Muscle layer of duodenum (tissue), 2 donors: Measurements from ENCODE around the gene FKBP1B.

ENCODE experiments used
- H3K27ac ChIP-seq: one replicate; pipeline ENCODE4 v1.7.0; 2013; ENCODE audit warnings: mild to moderate bottlenecking, low read length
- H3K27me3 ChIP-seq: one replicate; pipeline ENCODE4 v1.7.0; 2013; ENCODE audit warnings: low read depth, mild to moderate bottlenecking, control low read depth, low read length
- H3K36me3 ChIP-seq, 2 donors: one replicate each; pipeline ENCODE4 v1.7.0; 2013; ENCODE audit warnings: low read length in 2 of 2, control low read depth in 1 of 2, mild to moderate bottlenecking in 1 of 2; ENCODE audit not compliant: insufficient read depth in 2 of 2, control insufficient read depth in 1 of 2
- H3K4me1 ChIP-seq, 2 donors: one replicate each; pipeline ENCODE4 v1.7.0; 2013; ENCODE audit warnings: low read length in 2 of 2, mild to moderate bottlenecking in 2 of 2, control low read depth in 1 of 2, moderate library complexity in 1 of 2; ENCODE audit not compliant: insufficient read depth in 2 of 2, control insufficient read depth in 1 of 2
- H3K4me3 ChIP-seq, 2 donors: one replicate each; pipeline ENCODE4 v1.7.0; 2013; ENCODE audit warnings: low read length in 2 of 2, low read depth in 1 of 2, mild to moderate bottlenecking in 1 of 2
- H3K9me3 ChIP-seq, 2 donors: one replicate each; pipeline ENCODE4 v1.7.0; 2013; ENCODE audit warnings: low read length in 2 of 2, control low read depth in 1 of 2, mild to moderate bottlenecking in 1 of 2; ENCODE audit not compliant: control insufficient read depth in 1 of 2
- donor health status: healthy.

The FKBP1B gene

GRCh38 chr2:24015562-24016375 lies 33.8 kb upstream of the FKBP1B start:
- Histone ChIP-seq H3K27ac (no peak overlapping the region), H3K36me3 (no peaks in the 10 kb centered on the region), H3K4me1 (no peaks in the 10 kb centered on the region), H3K27me3 (peaks cover 8% of the 10 kb centered on the region), H3K9me3 (no peaks in the 10 kb centered on the region), H3K4me3 (no peak overlapping the region)

DNA sequence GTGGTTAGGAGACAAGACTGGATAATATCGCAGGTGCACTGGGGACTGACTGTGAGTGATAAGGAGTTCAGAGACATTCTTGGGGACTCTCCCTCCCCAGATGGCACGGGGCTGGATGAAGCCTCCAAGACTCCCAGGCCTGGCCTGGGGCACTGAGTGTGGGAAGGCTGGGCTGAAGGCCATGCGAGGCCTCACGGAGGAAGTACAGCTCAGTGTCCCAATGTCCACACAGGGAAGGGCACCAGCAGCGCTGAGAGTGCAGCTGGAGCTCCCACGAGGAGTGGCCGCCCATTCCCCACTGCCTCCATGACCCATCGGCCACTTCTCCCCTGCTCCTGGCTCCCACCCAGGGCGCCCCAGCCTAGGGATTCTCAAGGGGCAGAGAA lies 33.2 kb upstream of the FKBP1B start:
- Histone ChIP-seq H3K4me3 (no peak overlapping the region), H3K27me3 (peaks cover 2% of the 10 kb centered on the region), H3K9me3 (no peaks in the 10 kb centered on the region), H3K4me1 (no peaks in the 10 kb centered on the region), H3K27ac (no peak overlapping the region), H3K36me3 (no peaks in the 10 kb centered on the region)

- H3K4me3 ChIP-seq, result no peak overlapping the region
- H3K4me1 ChIP-seq, result no peaks in the 10 kb centered on the region
- H3K36me3 ChIP-seq, result no peaks in the 10 kb centered on the region
- no peaks in the 10 kb centered on the region for H3K9me3 ChIP-seq
- H3K27me3 ChIP-seq, result no peaks in the 10 kb centered on the region
- no peak overlapping the region for H3K27ac ChIP-seq
Measured at GRCh38 chr2:24016853-24017703, 32.5 kb upstream of the FKBP1B start.

- H3K36me3 ChIP-seq, result peaks cover 0 to 3% of the 10 kb centered on the region in 2 donors
- no peak overlapping the region for H3K4me3 ChIP-seq
- H3K4me1 ChIP-seq, result no peaks in the 10 kb centered on the region
- H3K27ac ChIP-seq, result no peak overlapping the region
- no peaks in the 10 kb centered on the region for H3K9me3 ChIP-seq
- no peaks in the 10 kb centered on the region for H3K27me3 ChIP-seq
Measured at GRCh38 chr2:24017711-24018110, 31.8 kb upstream of the FKBP1B start.

DNA sequence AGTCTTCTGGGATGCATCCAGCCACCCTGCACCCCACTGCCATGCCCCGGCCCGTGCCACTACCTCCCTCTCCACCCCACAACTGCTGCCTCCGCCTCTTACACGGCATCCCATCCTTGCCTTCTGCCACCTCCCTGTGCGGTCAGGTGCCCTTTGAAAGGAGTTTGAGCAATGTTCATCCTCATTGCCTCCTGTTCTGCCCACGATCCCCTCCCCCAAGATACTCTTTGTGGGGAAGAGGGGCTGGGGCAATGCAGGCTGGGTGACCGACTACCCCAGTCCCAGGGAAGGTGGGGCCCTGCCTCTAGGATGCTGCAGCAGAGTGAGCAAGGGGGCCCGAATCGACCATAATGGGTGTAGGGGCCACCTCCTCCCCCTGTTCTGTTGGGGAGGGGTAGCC lies 31.3 kb upstream of the FKBP1B start:
- no peaks in the 10 kb centered on the region for H3K9me3 ChIP-seq
- peaks cover 0 to 9% of the 10 kb centered on the region in 2 donors for H3K36me3 ChIP-seq
- H3K27ac ChIP-seq, result no peak overlapping the region
- no peak overlapping the region for H3K4me3 ChIP-seq
- H3K4me1 ChIP-seq, result no peaks in the 10 kb centered on the region
- no peaks in the 10 kb centered on the region for H3K27me3 ChIP-seq

DNA sequence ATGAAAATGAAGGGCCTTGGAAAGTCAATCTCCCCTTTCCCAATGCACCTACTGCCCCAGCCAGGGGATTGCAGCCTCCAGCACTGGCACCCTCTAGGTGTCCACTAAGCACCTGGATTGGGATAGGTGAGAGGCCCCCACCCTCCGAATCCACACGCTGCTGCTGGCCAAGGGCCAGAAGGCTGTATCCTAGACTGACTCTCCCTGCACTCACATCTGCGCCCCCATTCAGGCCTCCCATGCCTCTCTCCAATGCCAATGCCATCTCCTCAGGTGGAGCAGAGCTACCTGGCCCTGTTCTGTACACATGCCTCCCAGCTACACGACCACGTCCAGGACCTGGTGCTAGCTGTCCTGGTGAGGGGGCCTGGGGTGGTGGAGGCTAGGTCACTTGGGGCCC lies 29.8 kb upstream of the FKBP1B start:
- no peak overlapping the region for H3K4me3 ChIP-seq
- H3K27ac ChIP-seq, result no peak overlapping the region
- H3K9me3 ChIP-seq, result no peaks in the 10 kb centered on the region
- no peaks in the 10 kb centered on the region for H3K27me3 ChIP-seq
- H3K36me3 ChIP-seq, result peaks cover 0 to 15% of the 10 kb centered on the region in 2 donors
- no peaks in the 10 kb centered on the region for H3K4me1 ChIP-seq

GRCh38 chr2:24020244-24020643 lies 29.3 kb upstream of the FKBP1B start:
- no peaks in the 10 kb centered on the region for H3K9me3 ChIP-seq
- no peaks in the 10 kb centered on the region for H3K27me3 ChIP-seq
- H3K36me3 ChIP-seq, result peaks cover 0 to 20% of the 10 kb centered on the region in 2 donors
- no peak overlapping the region for H3K27ac ChIP-seq
- no peak overlapping the region for H3K4me3 ChIP-seq
- H3K4me1 ChIP-seq, result no peaks in the 10 kb centered on the region

- Histone ChIP-seq H3K36me3 (peaks cover 3 to 22% of the 10 kb centered on the region in 2 donors), H3K27ac (no peak overlapping the region), H3K27me3 (no peaks in the 10 kb centered on the region), H3K4me1 (no peaks in the 10 kb centered on the region), H3K4me3 (no peak overlapping the region), H3K9me3 (no peaks in the 10 kb centered on the region)
Measured at GRCh38 chr2:24021122-24021998, 28.2 kb upstream of the FKBP1B start.

GRCh38 chr2:24022324-24022974 lies 27.1 kb upstream of the FKBP1B start:
- no peaks in the 10 kb centered on the region for H3K9me3 ChIP-seq
- no peaks in the 10 kb centered on the region for H3K4me1 ChIP-seq
- H3K27me3 ChIP-seq, result no peaks in the 10 kb centered on the region
- no peak overlapping the region for H3K27ac ChIP-seq
- H3K4me3 ChIP-seq, result no peak overlapping the region
- peaks cover 7 to 22% of the 10 kb centered on the region in 2 donors for H3K36me3 ChIP-seq

GRCh38 chr2:24022975-24023575 lies 26.5 kb upstream of the FKBP1B start:
- Histone ChIP-seq H3K9me3 (no peaks in the 10 kb centered on the region), H3K36me3 (peaks cover 7 to 22% of the 10 kb centered on the region in 2 donors), H3K27ac (no peak overlapping the region), H3K4me3 (no peak overlapping the region), H3K4me1 (no peaks in the 10 kb centered on the region), H3K27me3 (no peaks in the 10 kb centered on the region)
